HepG2 (cell line): ENCODE measurements around the gene PRCD.

Experiments used
- CCAR2 ChIP-seq: fragments of 200-400 bp; formaldehyde crosslinking; optimal IDR thresholded peaks from 2 replicates; pipeline ENCODE3; 2018; ENCODE audit warnings: low read depth, mild to moderate bottlenecking, low read length, moderate library complexity
- CHD2 ChIP-seq: IDR thresholded peaks from 2 replicates; pipeline ENCODE4 v1.6.1; 2011; ENCODE audit warnings: low read depth, low read length, improper control_type of control experiment
- CTCF ChIP-seq: sonication (generic); formaldehyde crosslinking; IDR thresholded peaks from 2 replicates; pipeline ENCODE4 v1.5.0; 2020; ENCODE audit warnings: mild to moderate bottlenecking, missing genetic modification reagents, moderate library complexity
- DZIP1 ChIP-seq: sonication (generic); formaldehyde crosslinking; IDR thresholded peaks from 2 replicates; pipeline ENCODE4 v1.5.0; 2020; ENCODE audit warnings: mild to moderate bottlenecking, missing genetic modification reagents
- EP300 ChIP-seq, 3 experiments: sonication (generic) in 1 of 3; formaldehyde crosslinking in 1 of 3; IDR thresholded peaks; 2 replicates each; pipeline versions ENCODE4 v1.5.1 to v1.6.1; 2011 to 2020; ENCODE audit warnings: low read depth in 2 of 3, low read length in 2 of 3, borderline replicate concordance in 1 of 3, improper control_type of control experiment in 1 of 3, mild to moderate bottlenecking in 1 of 3, missing genetic modification reagents in 1 of 3, moderate library complexity in 1 of 3
- FIP1L1 ChIP-seq: fragments of 200-400 bp; formaldehyde crosslinking; IDR thresholded peaks from 2 replicates; pipeline ENCODE4 v1.6.1; 2018; ENCODE audit warnings: low read depth, mild to moderate bottlenecking, low read length, moderate library complexity, borderline replicate concordance; ENCODE audit not compliant: insufficient read depth
- HOXA7 ChIP-seq: sonication (generic); formaldehyde crosslinking; IDR thresholded peaks from 2 replicates; pipeline ENCODE4 v1.8.1; 2022; ENCODE audit warnings: mild to moderate bottlenecking, missing genetic modification reagents, moderate library complexity
- JUND ChIP-seq: sonication (generic); formaldehyde crosslinking; IDR thresholded peaks from 2 replicates; pipeline ENCODE4 v1.8.0; 2022; ENCODE audit warnings: mild to moderate bottlenecking, missing genetic modification reagents
- POLR2AphosphoS5 ChIP-seq: IDR thresholded peaks from 2 replicates; pipeline ENCODE4 v1.6.1; 2012; ENCODE audit warnings: low read depth, low read length
- TF ChIP-seq, protein P1 (sequence below): IDR thresholded peaks from 2 replicates; pipeline ENCODE4 v1.6.1; 2012; ENCODE audit warnings: inconsistent platforms
- TF ChIP-seq, protein P2 (sequence below): sonication (generic); formaldehyde crosslinking; IDR thresholded peaks from 2 replicates; pipeline ENCODE4 v1.4.0; 2020; ENCODE audit warnings: missing genetic modification reagents
- TF ChIP-seq, protein P3 (sequence below): sonication (generic); formaldehyde crosslinking; IDR thresholded peaks from 2 replicates; pipeline ENCODE4 v1.4.0; 2020; ENCODE audit warnings: missing genetic modification reagents

DNA sequence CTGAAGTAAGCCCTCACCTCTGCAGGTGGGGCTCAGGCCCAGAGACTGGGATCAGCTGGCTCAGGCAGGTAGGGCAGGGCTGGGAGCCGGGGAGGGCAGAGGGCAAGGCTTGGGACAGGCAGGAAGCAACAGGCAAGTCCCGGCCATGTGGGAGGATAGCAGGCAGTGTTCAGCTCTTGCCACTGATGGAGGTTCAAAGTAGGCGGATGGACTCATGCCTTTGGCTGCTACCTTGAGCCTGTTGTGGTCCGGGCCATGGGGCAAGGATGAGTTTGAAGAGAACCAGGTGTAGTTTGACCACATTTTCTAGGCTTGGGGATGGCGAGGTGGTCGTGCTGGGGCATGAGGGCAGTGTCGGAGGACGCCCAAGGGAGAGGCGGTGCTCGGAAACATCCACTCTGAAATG lies 2.7 kb downstream of the PRCD start:
- TF ChIP-seq JUND (no peak), DZIP1 (CRISPR knock-in tag) (no peak), FIP1L1 (no peak), EP300 (IDR thresholded peaks at IDR 0.05; ENCODE audit: low read depth in 2 of 2, low read length in 2 of 2) (no peak), EP300 (CRISPR knock-in tag; IDR thresholded peaks at IDR 0.05; ENCODE audit: borderline replicate concordance) (no peak), CTCF (CRISPR knock-in tag) (no peak), CHD2 (no peak), CCAR2 (no peak), HOXA7 (CRISPR knock-in tag) (no peak), POLR2AphosphoS5 (no peak)
- TF ChIP-seq, protein P1, sequence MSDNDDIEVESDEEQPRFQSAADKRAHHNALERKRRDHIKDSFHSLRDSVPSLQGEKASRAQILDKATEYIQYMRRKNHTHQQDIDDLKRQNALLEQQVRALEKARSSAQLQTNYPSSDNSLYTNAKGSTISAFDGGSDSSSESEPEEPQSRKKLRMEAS = no peak
- TF ChIP-seq, protein P2, sequence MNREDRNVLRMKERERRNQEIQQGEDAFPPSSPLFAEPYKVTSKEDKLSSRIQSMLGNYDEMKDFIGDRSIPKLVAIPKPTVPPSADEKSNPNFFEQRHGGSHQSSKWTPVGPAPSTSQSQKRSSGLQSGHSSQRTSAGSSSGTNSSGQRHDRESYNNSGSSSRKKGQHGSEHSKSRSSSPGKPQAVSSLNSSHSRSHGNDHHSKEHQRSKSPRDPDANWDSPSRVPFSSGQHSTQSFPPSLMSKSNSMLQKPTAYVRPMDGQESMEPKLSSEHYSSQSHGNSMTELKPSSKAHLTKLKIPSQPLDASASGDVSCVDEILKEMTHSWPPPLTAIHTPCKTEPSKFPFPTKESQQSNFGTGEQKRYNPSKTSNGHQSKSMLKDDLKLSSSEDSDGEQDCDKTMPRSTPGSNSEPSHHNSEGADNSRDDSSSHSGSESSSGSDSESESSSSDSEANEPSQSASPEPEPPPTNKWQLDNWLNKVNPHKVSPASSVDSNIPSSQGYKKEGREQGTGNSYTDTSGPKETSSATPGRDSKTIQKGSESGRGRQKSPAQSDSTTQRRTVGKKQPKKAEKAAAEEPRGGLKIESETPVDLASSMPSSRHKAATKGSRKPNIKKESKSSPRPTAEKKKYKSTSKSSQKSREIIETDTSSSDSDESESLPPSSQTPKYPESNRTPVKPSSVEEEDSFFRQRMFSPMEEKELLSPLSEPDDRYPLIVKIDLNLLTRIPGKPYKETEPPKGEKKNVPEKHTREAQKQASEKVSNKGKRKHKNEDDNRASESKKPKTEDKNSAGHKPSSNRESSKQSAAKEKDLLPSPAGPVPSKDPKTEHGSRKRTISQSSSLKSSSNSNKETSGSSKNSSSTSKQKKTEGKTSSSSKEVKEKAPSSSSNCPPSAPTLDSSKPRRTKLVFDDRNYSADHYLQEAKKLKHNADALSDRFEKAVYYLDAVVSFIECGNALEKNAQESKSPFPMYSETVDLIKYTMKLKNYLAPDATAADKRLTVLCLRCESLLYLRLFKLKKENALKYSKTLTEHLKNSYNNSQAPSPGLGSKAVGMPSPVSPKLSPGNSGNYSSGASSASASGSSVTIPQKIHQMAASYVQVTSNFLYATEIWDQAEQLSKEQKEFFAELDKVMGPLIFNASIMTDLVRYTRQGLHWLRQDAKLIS (CRISPR knock-in tag) = no peak
- TF ChIP-seq, protein P3, sequence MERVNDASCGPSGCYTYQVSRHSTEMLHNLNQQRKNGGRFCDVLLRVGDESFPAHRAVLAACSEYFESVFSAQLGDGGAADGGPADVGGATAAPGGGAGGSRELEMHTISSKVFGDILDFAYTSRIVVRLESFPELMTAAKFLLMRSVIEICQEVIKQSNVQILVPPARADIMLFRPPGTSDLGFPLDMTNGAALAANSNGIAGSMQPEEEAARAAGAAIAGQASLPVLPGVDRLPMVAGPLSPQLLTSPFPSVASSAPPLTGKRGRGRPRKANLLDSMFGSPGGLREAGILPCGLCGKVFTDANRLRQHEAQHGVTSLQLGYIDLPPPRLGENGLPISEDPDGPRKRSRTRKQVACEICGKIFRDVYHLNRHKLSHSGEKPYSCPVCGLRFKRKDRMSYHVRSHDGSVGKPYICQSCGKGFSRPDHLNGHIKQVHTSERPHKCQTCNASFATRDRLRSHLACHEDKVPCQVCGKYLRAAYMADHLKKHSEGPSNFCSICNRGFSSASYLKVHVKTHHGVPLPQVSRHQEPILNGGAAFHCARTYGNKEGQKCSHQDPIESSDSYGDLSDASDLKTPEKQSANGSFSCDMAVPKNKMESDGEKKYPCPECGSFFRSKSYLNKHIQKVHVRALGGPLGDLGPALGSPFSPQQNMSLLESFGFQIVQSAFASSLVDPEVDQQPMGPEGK (CRISPR knock-in tag) = no peak
